ENCODE results near the gene USP21.

DNA sequence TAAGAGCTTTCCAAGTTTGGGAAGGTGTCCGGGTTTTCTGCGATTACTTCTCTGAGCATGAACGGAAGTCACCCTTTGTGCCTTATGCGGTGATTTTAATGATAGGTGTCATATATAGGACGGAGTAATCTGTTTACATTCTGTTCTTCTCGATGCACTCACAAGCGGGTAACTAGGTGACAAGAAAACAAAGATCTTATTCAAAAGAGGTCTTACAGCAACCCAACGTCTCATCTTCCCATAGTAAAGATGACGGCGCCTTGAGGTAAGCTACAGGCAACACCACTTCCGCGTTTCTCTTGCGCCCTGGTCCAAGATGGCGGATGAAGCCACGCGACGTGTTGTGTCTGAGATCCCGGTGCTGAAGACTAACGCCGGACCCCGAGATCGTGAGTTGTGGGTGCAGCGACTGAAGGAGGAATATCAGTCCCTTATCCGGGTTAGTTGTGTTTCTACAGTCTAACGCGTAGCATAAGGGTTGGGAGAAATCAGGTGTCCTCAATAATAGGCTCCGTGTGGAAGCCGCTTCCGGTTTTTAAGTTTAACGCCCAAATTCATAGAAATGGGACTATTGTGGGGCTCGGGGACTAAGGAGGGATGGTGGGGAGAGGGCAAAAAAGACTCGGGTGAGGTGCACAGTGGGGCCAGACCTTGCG, 5.5 kb upstream of the USP21 start, which contains the start of gene UFC1:
- TF ChIP-seq, protein P1, sequence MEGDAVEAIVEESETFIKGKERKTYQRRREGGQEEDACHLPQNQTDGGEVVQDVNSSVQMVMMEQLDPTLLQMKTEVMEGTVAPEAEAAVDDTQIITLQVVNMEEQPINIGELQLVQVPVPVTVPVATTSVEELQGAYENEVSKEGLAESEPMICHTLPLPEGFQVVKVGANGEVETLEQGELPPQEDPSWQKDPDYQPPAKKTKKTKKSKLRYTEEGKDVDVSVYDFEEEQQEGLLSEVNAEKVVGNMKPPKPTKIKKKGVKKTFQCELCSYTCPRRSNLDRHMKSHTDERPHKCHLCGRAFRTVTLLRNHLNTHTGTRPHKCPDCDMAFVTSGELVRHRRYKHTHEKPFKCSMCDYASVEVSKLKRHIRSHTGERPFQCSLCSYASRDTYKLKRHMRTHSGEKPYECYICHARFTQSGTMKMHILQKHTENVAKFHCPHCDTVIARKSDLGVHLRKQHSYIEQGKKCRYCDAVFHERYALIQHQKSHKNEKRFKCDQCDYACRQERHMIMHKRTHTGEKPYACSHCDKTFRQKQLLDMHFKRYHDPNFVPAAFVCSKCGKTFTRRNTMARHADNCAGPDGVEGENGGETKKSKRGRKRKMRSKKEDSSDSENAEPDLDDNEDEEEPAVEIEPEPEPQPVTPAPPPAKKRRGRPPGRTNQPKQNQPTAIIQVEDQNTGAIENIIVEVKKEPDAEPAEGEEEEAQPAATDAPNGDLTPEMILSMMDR (IDR thresholded peaks at IDR 0.05), result no peak
- TF ChIP-seq ELF1 (IDR thresholded peaks at IDR 0.05), result peak; percentile 99
- TF ChIP-seq YY1 (IDR thresholded peaks at IDR 0.05; ENCODE audit: low read depth), result peak; percentile 100
- TF ChIP-seq NRF1 (IDR thresholded peaks at IDR 0.05; ENCODE audit: low read depth, low read length), result peak; percentile 31; the same call in 1 of the 2 replicates
- 0 out of 4 replicates have a peak, but pooled peaks of 1 of the 2 experiments have one; percentile 9 for TF ChIP-seq EP300 (IDR thresholded peaks at IDR 0.05; ENCODE audit: borderline replicate concordance in 1 of 2, low read depth in 1 of 2, low read length in 1 of 2)
- TF ChIP-seq, protein P2, sequence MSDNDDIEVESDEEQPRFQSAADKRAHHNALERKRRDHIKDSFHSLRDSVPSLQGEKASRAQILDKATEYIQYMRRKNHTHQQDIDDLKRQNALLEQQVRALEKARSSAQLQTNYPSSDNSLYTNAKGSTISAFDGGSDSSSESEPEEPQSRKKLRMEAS (IDR thresholded peaks at IDR 0.05; ENCODE audit: low read depth), result peak; percentile 92
- peak; percentile 84 for TF ChIP-seq MXI1 (IDR thresholded peaks at IDR 0.05; ENCODE audit: low read depth, low read length)
- TF ChIP-seq SMC3 (IDR thresholded peaks at IDR 0.05; ENCODE audit: low read depth, low read length), result no peak
- TF ChIP-seq SIN3A (IDR thresholded peaks at IDR 0.05; ENCODE audit: borderline replicate concordance, low read depth, low read length), result peak; percentile 84; the same call in 1 of the 2 replicates
- TF ChIP-seq, protein P3, sequence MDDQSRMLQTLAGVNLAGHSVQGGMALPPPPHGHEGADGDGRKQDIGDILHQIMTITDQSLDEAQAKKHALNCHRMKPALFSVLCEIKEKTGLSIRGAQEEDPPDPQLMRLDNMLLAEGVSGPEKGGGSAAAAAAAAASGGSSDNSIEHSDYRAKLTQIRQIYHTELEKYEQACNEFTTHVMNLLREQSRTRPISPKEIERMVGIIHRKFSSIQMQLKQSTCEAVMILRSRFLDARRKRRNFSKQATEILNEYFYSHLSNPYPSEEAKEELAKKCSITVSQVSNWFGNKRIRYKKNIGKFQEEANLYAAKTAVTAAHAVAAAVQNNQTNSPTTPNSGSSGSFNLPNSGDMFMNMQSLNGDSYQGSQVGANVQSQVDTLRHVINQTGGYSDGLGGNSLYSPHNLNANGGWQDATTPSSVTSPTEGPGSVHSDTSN (IDR thresholded peaks at IDR 0.05), result peak; percentile 15; the same call in 1 of the 2 replicates
- no peak for TF ChIP-seq RAD21 (IDR thresholded peaks at IDR 0.05; ENCODE audit: low read length)
- peak; percentile 90 for TF ChIP-seq TAF1 (IDR thresholded peaks at IDR 0.05; ENCODE audit: borderline replicate concordance, low read depth, low read length)
- TF ChIP-seq, protein P4, sequence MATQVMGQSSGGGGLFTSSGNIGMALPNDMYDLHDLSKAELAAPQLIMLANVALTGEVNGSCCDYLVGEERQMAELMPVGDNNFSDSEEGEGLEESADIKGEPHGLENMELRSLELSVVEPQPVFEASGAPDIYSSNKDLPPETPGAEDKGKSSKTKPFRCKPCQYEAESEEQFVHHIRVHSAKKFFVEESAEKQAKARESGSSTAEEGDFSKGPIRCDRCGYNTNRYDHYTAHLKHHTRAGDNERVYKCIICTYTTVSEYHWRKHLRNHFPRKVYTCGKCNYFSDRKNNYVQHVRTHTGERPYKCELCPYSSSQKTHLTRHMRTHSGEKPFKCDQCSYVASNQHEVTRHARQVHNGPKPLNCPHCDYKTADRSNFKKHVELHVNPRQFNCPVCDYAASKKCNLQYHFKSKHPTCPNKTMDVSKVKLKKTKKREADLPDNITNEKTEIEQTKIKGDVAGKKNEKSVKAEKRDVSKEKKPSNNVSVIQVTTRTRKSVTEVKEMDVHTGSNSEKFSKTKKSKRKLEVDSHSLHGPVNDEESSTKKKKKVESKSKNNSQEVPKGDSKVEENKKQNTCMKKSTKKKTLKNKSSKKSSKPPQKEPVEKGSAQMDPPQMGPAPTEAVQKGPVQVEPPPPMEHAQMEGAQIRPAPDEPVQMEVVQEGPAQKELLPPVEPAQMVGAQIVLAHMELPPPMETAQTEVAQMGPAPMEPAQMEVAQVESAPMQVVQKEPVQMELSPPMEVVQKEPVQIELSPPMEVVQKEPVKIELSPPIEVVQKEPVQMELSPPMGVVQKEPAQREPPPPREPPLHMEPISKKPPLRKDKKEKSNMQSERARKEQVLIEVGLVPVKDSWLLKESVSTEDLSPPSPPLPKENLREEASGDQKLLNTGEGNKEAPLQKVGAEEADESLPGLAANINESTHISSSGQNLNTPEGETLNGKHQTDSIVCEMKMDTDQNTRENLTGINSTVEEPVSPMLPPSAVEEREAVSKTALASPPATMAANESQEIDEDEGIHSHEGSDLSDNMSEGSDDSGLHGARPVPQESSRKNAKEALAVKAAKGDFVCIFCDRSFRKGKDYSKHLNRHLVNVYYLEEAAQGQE (IDR thresholded peaks at IDR 0.05; ENCODE audit: low read depth, low read length), result peak; percentile 52; the same call in 1 of the 2 replicates
- no peak for TF ChIP-seq TEAD4 (IDR thresholded peaks at IDR 0.05; ENCODE audit: borderline replicate concordance, insufficient read depth)

Measured in SK-N-SH (cell line).